HCT116 (cell line): ENCODE measurements around the gene TENM3.

Experiments
- CEBPB ChIP-seq: IDR thresholded peaks from 2 replicates; pipeline ENCODE4 v1.6.1; 2012; ENCODE audit warnings: low read depth
- JUND ChIP-seq: IDR thresholded peaks from 2 replicates; pipeline ENCODE4 v1.6.1; 2012
- POLR2A ChIP-seq: IDR thresholded peaks from 2 replicates; pipeline ENCODE4 v1.7.0; 2011; ENCODE audit warnings: borderline replicate concordance; ENCODE audit not compliant: insufficient read depth, insufficient read length; ENCODE audit errors: extremely low read depth
- POLR2AphosphoS5 ChIP-seq: IDR thresholded peaks from 2 replicates; pipeline ENCODE4 v1.6.1; 2011; ENCODE audit warnings: mild to moderate bottlenecking, low read depth, low read length, moderate library complexity
- REST ChIP-seq: IDR thresholded peaks from 2 replicates; pipeline ENCODE4 v1.6.1; 2012; ENCODE audit warnings: low read depth
- TF ChIP-seq, protein P1 (sequence below), 3 experiments: fragments of 200-600 bp in 1 of 3; sonication (generic) in 1 of 3; IDR thresholded peaks in 2 of 3; conservative IDR thresholded peaks in 1 of 3; 2 replicates each; pipeline ENCODE4 v1.5.1; 2012 to 2017; ENCODE audit warnings: low read depth in 2 of 3, low read length in 2 of 3, antibody characterized with exemption in 1 of 3, borderline replicate concordance in 1 of 3, control low read depth in 1 of 3, mild to moderate bottlenecking in 1 of 3, mixed read lengths in 1 of 3, mixed run types in 1 of 3, moderate library complexity in 1 of 3; ENCODE audit not compliant: insufficient read depth in 1 of 3

DNA sequence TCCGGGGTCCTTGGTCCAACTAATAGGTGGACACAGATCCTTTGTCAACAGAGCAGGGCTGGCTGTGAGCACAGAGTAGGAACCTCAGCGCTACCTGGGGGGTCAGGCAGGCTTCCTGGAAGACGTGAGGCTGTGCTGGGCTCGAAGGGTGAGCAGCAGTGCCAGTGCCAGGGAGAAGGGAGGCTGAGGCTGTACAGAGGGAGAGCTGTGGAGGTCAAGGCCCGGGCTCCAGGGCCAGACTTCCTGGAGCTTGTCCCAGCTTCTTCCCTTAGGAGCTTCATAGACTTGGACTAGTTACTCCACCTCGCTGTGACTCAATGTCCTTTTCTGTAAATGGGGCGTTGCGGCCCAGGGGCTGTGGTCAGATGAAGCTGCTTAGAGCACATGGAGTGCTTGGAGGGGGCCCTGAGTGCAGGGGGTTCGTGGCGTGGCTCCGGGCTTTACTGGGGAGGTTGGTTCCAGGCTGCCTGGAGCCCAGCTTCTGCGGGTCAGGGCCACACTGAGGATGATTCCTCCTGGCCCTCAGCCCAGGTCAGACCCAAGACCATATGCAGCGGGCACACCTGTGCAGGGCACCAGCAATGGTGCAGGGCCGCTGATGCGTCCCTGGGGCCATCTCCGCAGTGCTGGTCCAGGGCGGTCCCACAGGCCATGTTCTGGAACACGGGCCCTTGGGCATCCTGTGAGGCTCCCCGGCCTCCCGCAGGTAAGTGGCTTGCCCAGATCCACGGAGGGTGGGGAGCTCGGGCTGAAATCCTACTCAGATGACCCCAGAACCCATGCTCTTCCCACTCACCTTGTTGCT lies 575.9 kb downstream of the TENM3 start:
- TF ChIP-seq, protein P1, sequence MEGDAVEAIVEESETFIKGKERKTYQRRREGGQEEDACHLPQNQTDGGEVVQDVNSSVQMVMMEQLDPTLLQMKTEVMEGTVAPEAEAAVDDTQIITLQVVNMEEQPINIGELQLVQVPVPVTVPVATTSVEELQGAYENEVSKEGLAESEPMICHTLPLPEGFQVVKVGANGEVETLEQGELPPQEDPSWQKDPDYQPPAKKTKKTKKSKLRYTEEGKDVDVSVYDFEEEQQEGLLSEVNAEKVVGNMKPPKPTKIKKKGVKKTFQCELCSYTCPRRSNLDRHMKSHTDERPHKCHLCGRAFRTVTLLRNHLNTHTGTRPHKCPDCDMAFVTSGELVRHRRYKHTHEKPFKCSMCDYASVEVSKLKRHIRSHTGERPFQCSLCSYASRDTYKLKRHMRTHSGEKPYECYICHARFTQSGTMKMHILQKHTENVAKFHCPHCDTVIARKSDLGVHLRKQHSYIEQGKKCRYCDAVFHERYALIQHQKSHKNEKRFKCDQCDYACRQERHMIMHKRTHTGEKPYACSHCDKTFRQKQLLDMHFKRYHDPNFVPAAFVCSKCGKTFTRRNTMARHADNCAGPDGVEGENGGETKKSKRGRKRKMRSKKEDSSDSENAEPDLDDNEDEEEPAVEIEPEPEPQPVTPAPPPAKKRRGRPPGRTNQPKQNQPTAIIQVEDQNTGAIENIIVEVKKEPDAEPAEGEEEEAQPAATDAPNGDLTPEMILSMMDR (IDR thresholded peaks at IDR 0.05 in 2 of 3, conservative IDR thresholded peaks at IDR 0.05 in 1 of 3; ENCODE audit: borderline replicate concordance in 1 of 3, insufficient read depth in 1 of 3, low read depth in 2 of 3, low read length in 2 of 3): no peak
- TF ChIP-seq REST: no peak
- TF ChIP-seq CEBPB: no peak
- no peak for TF ChIP-seq JUND
- TF ChIP-seq POLR2A: no peak
- TF ChIP-seq POLR2AphosphoS5: no peak
